Measurements from ENCODE around the gene PDE6D. TPM values are rescaled to one million over a fixed set of nuclear protein-coding genes. Genes with fewer than 3 reads are reported as not detected.

Gene PDE6D
- total RNA-seq, 1 donor from 2014 or later: 34.6 TPM

- H3K4me3 ChIP-seq (ENCODE audit: low read depth, low read length): no peak overlapping the region
- no peak for DNase-seq (ENCODE audit: low read depth)
- no peak for TF ChIP-seq CTCF (IDR thresholded peaks at IDR 0.05; ENCODE audit: insufficient read depth, low read length, poor library complexity, severe bottlenecking)
- H3K27me3 ChIP-seq (ENCODE audit: control insufficient read depth, insufficient read depth, low read length): peaks cover 3% of the 10 kb centered on the region
- no peaks in the 10 kb centered on the region for H3K36me3 ChIP-seq (ENCODE audit: control insufficient read depth, insufficient read depth, low read length)
These were observed 54.8 kb downstream of the PDE6D start for GRCh38 chr2:231726276-231726675.

- Histone ChIP-seq H3K4me3 (ENCODE audit: low read depth, low read length) (no peak overlapping the region), H3K36me3 (ENCODE audit: control insufficient read depth, insufficient read depth, low read length) (no peaks in the 10 kb centered on the region), H3K27me3 (ENCODE audit: control insufficient read depth, insufficient read depth, low read length) (peaks cover 3% of the 10 kb centered on the region)
- TF ChIP-seq CTCF (IDR thresholded peaks at IDR 0.05; ENCODE audit: insufficient read depth, low read length, poor library complexity, severe bottlenecking): no peak
- DNase-seq (ENCODE audit: low read depth): no peak
These were observed 55.6 kb downstream of the PDE6D start for GRCh38 chr2:231725476-231725875.

GRCh38 chr2:231722721-231723307, 58.3 kb downstream of the PDE6D start:
- TF ChIP-seq CTCF (IDR thresholded peaks at IDR 0.05; ENCODE audit: insufficient read depth, low read length, poor library complexity, severe bottlenecking): no peak
- no peak overlapping the region for H3K4me3 ChIP-seq (ENCODE audit: low read depth, low read length)

GRCh38 chr2:231720987-231721966, 59.8 kb downstream of the PDE6D start:
- H3K27me3 ChIP-seq (ENCODE audit: control insufficient read depth, insufficient read depth, low read length): peaks cover 1% of the 10 kb centered on the region
- no peaks in the 10 kb centered on the region for H3K36me3 ChIP-seq (ENCODE audit: control insufficient read depth, insufficient read depth, low read length)
- TF ChIP-seq CTCF (IDR thresholded peaks at IDR 0.05; ENCODE audit: insufficient read depth, low read length, poor library complexity, severe bottlenecking): no peak
- no peak overlapping the region for H3K4me3 ChIP-seq (ENCODE audit: low read depth, low read length)
- no peak for DNase-seq (ENCODE audit: low read depth)

More at GRCh38 chr2:231722721-231723307, 58.3 kb downstream of the PDE6D start:
- H3K36me3 ChIP-seq (ENCODE audit: control insufficient read depth, insufficient read depth, low read length): no peaks in the 10 kb centered on the region
- H3K27me3 ChIP-seq (ENCODE audit: control insufficient read depth, insufficient read depth, low read length): peaks cover 3% of the 10 kb centered on the region
- no peak for DNase-seq (ENCODE audit: low read depth)

- no peaks in the 10 kb centered on the region for H3K27me3 ChIP-seq (ENCODE audit: control insufficient read depth, insufficient read depth, low read length)
- H3K36me3 ChIP-seq (ENCODE audit: control insufficient read depth, insufficient read depth, low read length): no peaks in the 10 kb centered on the region
- TF ChIP-seq CTCF (IDR thresholded peaks at IDR 0.05; ENCODE audit: insufficient read depth, low read length, poor library complexity, severe bottlenecking): no peak
- no peak for DNase-seq (ENCODE audit: low read depth)
- no peak overlapping the region for H3K4me3 ChIP-seq (ENCODE audit: low read depth, low read length)
These were observed 60.6 kb downstream of the PDE6D start for GRCh38 chr2:231720292-231720986.

Measured in kidney epithelial cell (primary cell).